ENCODE data around the gene MAP2.

MAP2 gene

DNA sequence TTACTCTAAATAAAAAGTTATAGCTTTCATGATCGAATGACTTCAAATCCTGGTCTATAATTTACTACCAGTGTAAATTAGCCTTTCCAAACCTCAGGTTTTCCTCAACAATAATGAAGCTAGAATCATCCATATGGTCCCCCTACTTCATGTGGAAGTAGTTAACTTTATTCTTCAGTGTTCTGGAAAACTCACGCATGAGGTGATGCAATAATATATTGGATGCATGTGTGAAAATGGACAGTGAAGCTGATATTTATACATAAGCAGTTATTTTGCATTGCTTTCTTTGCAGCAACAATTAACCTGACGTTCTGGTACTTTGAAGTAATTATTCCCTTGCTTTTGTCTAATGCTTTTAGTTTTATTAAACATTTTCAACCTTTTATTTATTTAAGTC, 329.2 kb downstream of the MAP2 start:
- H3K27ac ChIP-seq: no peak overlapping the region
- ChIA-PET CTCF (interaction anchor here (0.6 to 0.7 kb wide), 2 partner anchors 10 to 1207 kb away, joined by 3 to 4 read pairs; no protein-coding TSS in a partner anchor), POLR2A (ENCODE audit: low non-redundant PET) (interaction anchor here (0.6 kb wide), 1 partner anchor 423 kb away, joined by 4 read pairs; no protein-coding TSS in a partner anchor)
- no peak for DNase-seq (ENCODE audit: low spot score)
- TF ChIP-seq, protein P1, sequence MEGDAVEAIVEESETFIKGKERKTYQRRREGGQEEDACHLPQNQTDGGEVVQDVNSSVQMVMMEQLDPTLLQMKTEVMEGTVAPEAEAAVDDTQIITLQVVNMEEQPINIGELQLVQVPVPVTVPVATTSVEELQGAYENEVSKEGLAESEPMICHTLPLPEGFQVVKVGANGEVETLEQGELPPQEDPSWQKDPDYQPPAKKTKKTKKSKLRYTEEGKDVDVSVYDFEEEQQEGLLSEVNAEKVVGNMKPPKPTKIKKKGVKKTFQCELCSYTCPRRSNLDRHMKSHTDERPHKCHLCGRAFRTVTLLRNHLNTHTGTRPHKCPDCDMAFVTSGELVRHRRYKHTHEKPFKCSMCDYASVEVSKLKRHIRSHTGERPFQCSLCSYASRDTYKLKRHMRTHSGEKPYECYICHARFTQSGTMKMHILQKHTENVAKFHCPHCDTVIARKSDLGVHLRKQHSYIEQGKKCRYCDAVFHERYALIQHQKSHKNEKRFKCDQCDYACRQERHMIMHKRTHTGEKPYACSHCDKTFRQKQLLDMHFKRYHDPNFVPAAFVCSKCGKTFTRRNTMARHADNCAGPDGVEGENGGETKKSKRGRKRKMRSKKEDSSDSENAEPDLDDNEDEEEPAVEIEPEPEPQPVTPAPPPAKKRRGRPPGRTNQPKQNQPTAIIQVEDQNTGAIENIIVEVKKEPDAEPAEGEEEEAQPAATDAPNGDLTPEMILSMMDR (conservative IDR thresholded peaks at IDR 0.05; ENCODE audit: low read depth): no peak

DNA sequence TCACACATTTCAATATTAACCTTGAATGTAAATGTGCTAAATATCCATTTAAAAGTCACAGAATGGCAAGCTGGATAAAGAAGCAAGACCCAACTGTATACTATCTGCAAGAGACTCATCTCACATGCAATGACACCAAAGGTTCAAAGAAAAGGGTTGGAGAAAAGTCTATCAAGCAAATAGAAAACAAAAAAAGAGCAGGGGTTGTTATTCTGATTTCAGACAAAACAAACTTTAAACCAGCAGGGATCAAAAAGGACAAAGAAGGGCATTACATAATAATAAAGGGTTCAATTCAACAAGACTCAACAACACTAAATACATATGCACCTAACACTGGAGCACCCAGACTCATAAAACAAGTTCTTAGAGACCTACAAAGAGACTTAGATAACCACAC, 333.3 kb downstream of the MAP2 start:
- DNase-seq (ENCODE audit: low spot score): no peak
- ChIA-PET CTCF (no interaction called here), POLR2A (ENCODE audit: low non-redundant PET) (no interaction called here)
- TF ChIP-seq, protein P1 (conservative IDR thresholded peaks at IDR 0.05; ENCODE audit: low read depth): no peak
- H3K27ac ChIP-seq: no peak overlapping the region

DNA sequence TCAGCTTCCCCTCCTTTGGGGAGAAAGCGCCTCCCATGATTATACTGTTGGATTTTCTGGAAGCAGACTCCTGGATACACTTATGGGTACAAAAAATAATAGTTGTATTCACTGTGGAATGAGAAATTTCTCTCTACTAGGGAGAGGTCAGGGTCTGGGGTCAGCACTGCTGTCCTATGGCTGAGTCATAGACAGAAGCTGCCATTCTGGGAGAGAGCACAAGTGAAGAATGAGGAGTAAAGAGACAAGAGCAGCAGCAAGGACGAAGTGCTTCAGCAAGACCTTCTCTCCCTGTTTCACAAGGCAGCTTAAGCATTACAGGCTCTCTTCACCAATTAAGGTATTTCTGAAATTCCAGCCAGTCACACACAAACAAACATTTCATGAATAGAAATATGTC, 337.7 kb downstream of the MAP2 start:
- ChIA-PET CTCF (no interaction called here), POLR2A (ENCODE audit: low non-redundant PET) (no interaction called here)
- no peak overlapping the region for H3K27ac ChIP-seq
- DNase-seq (ENCODE audit: low spot score): no peak
- TF ChIP-seq, protein P1 (conservative IDR thresholded peaks at IDR 0.05; ENCODE audit: low read depth): no peak

DNA sequence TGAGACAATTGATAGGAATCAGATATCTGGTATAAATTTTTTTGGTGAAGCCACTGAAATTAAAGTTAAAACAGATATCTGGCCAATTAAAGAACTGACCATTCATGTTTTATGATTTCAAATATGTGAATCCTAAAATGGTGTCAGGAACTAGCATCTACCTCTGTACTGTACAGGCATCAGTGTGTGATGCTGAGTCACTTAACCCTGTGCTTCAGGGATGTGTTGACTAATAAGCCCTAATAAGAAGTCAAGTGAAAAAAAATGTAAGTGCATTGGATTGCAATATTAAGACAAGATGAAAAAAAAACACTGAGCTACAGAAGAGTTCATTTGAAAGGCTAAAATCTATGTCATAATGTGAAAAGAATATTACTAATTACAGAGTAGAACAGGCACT, 338.7 kb downstream of the MAP2 start:
- H3K27ac ChIP-seq: no peak overlapping the region
- ChIA-PET CTCF (no interaction called here), POLR2A (ENCODE audit: low non-redundant PET) (no interaction called here)
- DNase-seq (ENCODE audit: low spot score): peak; percentile 7
- TF ChIP-seq, protein P1 (conservative IDR thresholded peaks at IDR 0.05; ENCODE audit: low read depth): no peak

DNA sequence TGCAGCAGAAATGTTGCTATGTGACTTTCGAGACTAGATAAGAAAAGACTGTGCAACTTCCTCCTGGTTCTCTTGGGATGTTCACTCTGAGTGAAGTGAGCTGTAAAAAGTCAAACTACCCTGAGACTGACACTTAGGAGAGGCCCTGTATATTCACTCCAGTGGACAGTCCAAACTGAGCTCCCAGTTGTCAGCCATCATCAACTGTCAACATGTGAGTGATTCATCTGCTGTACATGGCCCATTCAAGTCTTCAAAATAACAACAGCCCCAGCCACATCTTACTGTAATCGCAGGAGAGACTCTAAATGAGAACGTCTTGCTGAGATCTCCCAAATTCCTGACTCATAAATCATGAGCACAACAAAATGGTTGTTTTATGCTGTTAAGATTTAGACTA, 339.3 kb downstream of the MAP2 start:
- TF ChIP-seq, protein P1 (conservative IDR thresholded peaks at IDR 0.05; ENCODE audit: low read depth): no peak
- POLR2A ChIA-PET (ENCODE audit: low non-redundant PET): no interaction called here
- no peak for DNase-seq (ENCODE audit: low spot score)
- CTCF ChIA-PET: interaction anchor here (0.8 kb wide), 1 partner anchor 10 kb away, joined by 3 read pairs; no protein-coding TSS in a partner anchor
- H3K27ac ChIP-seq: no peak overlapping the region

DNA sequence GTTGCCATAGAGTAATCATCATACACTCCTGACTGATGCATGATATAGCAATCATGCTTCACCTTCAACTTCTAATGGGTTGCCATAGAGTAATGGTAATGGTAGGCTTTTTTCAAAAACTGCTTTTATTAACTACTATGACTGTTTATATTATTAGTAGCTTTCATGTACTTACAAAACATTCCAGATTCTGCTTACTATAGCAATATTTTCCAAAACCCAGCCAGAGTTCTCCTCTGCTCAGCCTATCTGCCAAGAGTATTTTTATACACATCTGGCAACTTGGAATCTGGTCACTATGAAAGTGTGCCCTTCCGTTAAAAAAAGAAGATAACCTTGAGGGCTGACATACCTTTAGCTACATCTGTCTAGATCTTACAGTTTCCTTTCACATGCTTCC, 342.8 kb downstream of the MAP2 start:
- no peak for DNase-seq (ENCODE audit: low spot score)
- POLR2A ChIA-PET (ENCODE audit: low non-redundant PET): no interaction called here
- no peak overlapping the region for H3K27ac ChIP-seq
- TF ChIP-seq, protein P1 (conservative IDR thresholded peaks at IDR 0.05; ENCODE audit: low read depth): no peak
- CTCF ChIA-PET: no interaction called here

DNA sequence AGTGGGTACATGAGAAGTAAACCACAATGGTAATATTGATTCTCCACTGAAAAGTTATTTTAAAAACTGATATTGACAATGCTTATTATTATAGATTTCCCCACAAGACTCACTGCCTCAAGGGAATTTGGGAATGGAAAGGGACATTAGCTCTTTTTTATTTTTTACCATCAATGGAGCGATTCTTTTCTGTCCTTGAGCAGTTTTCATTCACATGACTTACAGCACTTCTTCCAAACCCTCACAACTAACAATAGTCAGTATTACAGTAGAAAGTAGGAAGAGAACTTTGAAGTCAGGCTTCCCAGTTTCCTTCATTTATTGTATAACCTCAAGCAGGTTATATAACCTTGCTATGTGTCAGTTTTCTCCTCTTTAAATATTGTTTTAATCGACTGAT, 343.5 kb downstream of the MAP2 start:
- H3K27ac ChIP-seq: no peak overlapping the region
- no peak for DNase-seq (ENCODE audit: low spot score)
- ChIA-PET POLR2A (ENCODE audit: low non-redundant PET) (no interaction called here), CTCF (no interaction called here)
- TF ChIP-seq, protein P1 (conservative IDR thresholded peaks at IDR 0.05; ENCODE audit: low read depth): no peak

Data from RWPE1 (cell line).